BE2C (cell line): ENCODE results near the gene NDNF.

Experiments
- DNase-seq: peaks from one replicate; pipeline ENCODE4 v3.0.0-alpha.2; 2020
- H3K27me3 ChIP-seq: fragments of 250-450 bp; sonication (Bioruptor Pico); 2 replicates; pipeline ENCODE4 v1.5.1; 2020; ENCODE audit warnings: mild to moderate bottlenecking
- H3K36me3 ChIP-seq: fragments of 250-450 bp; sonication (Bioruptor Pico); 2 replicates; pipeline ENCODE4 v1.5.1; 2020; ENCODE audit warnings: mild to moderate bottlenecking
- H3K4me1 ChIP-seq: fragments of 250-450 bp; sonication (Bioruptor Pico); 2 replicates; pipeline ENCODE4 v1.5.1; 2020
- H3K4me3 ChIP-seq: 2 replicates; pipeline ENCODE4 v1.5.1; 2011; ENCODE audit warnings: low read depth, low read length
- H3K9me3 ChIP-seq: fragments of 250-450 bp; sonication (Bioruptor Pico); 2 replicates; pipeline ENCODE4 v1.5.1; 2020
- CTCF ChIP-seq: IDR thresholded peaks from 2 replicates; pipeline ENCODE4 v1.5.1; 2012; ENCODE audit warnings: mild to moderate bottlenecking, low read depth, low read length

Gene NDNF

GRCh38 chr4:121018543-121018942 is 53.8 kb downstream of the NDNF start:
- DNase-seq, result no peak
- H3K4me1 ChIP-seq, result no peaks in the 10 kb centered on the region
- H3K36me3 ChIP-seq, result no peaks in the 10 kb centered on the region
- no peak overlapping the region for H3K4me3 ChIP-seq
- no peaks in the 10 kb centered on the region for H3K9me3 ChIP-seq
- no peaks in the 10 kb centered on the region for H3K27me3 ChIP-seq
- TF ChIP-seq CTCF, result no peak

- H3K4me3 ChIP-seq, result no peak overlapping the region
- no peaks in the 10 kb centered on the region for H3K9me3 ChIP-seq
- TF ChIP-seq CTCF, result no peak
- H3K36me3 ChIP-seq, result no peaks in the 10 kb centered on the region
- H3K4me1 ChIP-seq, result no peaks in the 10 kb centered on the region
- H3K27me3 ChIP-seq, result no peaks in the 10 kb centered on the region
- DNase-seq, result no peak
Observed at GRCh38 chr4:121016611-121017010, 55.7 kb downstream of the NDNF start.

GRCh38 chr4:121015421-121015820 is 56.9 kb downstream of the NDNF start:
- TF ChIP-seq CTCF, result no peak
- Histone ChIP-seq H3K4me1 (no peaks in the 10 kb centered on the region), H3K36me3 (no peaks in the 10 kb centered on the region), H3K27me3 (no peaks in the 10 kb centered on the region), H3K4me3 (no peak overlapping the region), H3K9me3 (no peaks in the 10 kb centered on the region)
- DNase-seq, result no peak

- DNase-seq, result no peak
- Histone ChIP-seq H3K4me1 (no peaks in the 10 kb centered on the region), H3K36me3 (no peaks in the 10 kb centered on the region), H3K9me3 (no peaks in the 10 kb centered on the region), H3K4me3 (no peak overlapping the region), H3K27me3 (no peaks in the 10 kb centered on the region)
- no peak for TF ChIP-seq CTCF
Observed at GRCh38 chr4:121014544-121014943, 57.8 kb downstream of the NDNF start.

GRCh38 chr4:121011780-121012340 is 60.5 kb downstream of the NDNF start:
- H3K4me3 ChIP-seq, result no peak overlapping the region
- no peaks in the 10 kb centered on the region for H3K27me3 ChIP-seq
- H3K9me3 ChIP-seq, result no peaks in the 10 kb centered on the region
- DNase-seq, result no peak
- H3K4me1 ChIP-seq, result no peaks in the 10 kb centered on the region
- TF ChIP-seq CTCF, result no peak
- no peaks in the 10 kb centered on the region for H3K36me3 ChIP-seq

GRCh38 chr4:121011138-121011537 is 61.2 kb downstream of the NDNF start:
- H3K27me3 ChIP-seq, result no peaks in the 10 kb centered on the region
- TF ChIP-seq CTCF, result no peak
- no peak overlapping the region for H3K4me3 ChIP-seq
- H3K36me3 ChIP-seq, result no peaks in the 10 kb centered on the region
- H3K4me1 ChIP-seq, result no peaks in the 10 kb centered on the region
- DNase-seq, result no peak
- no peaks in the 10 kb centered on the region for H3K9me3 ChIP-seq
